Natural killer cell (primary cell): ENCODE results near the gene NFE2L3. TPM values are rescaled to one million over a fixed set of nuclear protein-coding genes. Genes with fewer than 3 reads are reported as not detected.
A peak's percentile ranks its signal among the peaks of the same experiment; 100 is the strongest.

ENCODE experiments used
- ATAC-seq, 3 donors: fragments of 150-1000 bp in 2 of 3; fragments of 200-7000 bp in 1 of 3; cut with Tn5 transposase; 1 replicate in 1 of 3; 2 replicates in 2 of 3; pipeline ENCODE4 v1.10.0; 2021; ENCODE audit warnings: mild to moderate bottlenecking in 2 of 3, moderate library complexity in 2 of 3
- DNase-seq, 2 donors: peaks; one replicate each; pipeline versions ENCODE4 v3.0.0 to v3.0.0-alpha.2; 2013 to 2021; ENCODE audit warnings: mixed read lengths in 1 of 2
- H3K27ac ChIP-seq: one replicate; pipeline ENCODE4 v1.5.1; 2013; ENCODE audit warnings: mild to moderate bottlenecking, low read length
- H3K27me3 ChIP-seq: one replicate; pipeline ENCODE4 v1.6.1; 2013; ENCODE audit warnings: low read length; ENCODE audit not compliant: control insufficient read depth, insufficient read depth
- H3K36me3 ChIP-seq: one replicate; pipeline ENCODE4 v1.6.1; 2013; ENCODE audit warnings: low read length; ENCODE audit not compliant: control insufficient read depth, insufficient read depth
- H3K4me1 ChIP-seq: one replicate; pipeline ENCODE4 v1.6.1; 2013; ENCODE audit warnings: low read length; ENCODE audit not compliant: control insufficient read depth, insufficient read depth
- H3K4me3 ChIP-seq: one replicate; pipeline ENCODE4 v1.5.1; 2013; ENCODE audit warnings: low read length
- H3K9me3 ChIP-seq: one replicate; pipeline ENCODE4 v1.6.1; 2013; ENCODE audit warnings: low read length; ENCODE audit not compliant: control insufficient read depth, insufficient read depth
- H3K27ac Mint-ChIP-seq, 2 donors: one replicate each; pipeline ENCODE4 v1.8.0; 2022; ENCODE audit warnings: mild to moderate bottlenecking in 2 of 2, mixed read lengths in 2 of 2, moderate library complexity in 1 of 2
- H3K27me3 Mint-ChIP-seq, 2 donors: one replicate each; pipeline ENCODE4 v1.8.0; 2022; ENCODE audit warnings: low read depth in 2 of 2, mixed read lengths in 2 of 2
- H3K36me3 Mint-ChIP-seq: one replicate; pipeline ENCODE4 v1.8.0; 2022; ENCODE audit warnings: mixed read lengths
- H3K4me1 Mint-ChIP-seq, 2 donors: one replicate each; pipeline ENCODE4 v1.8.0; 2022; ENCODE audit warnings: mixed read lengths in 2 of 2
- H3K4me3 Mint-ChIP-seq: one replicate; pipeline ENCODE4 v1.8.0; 2022; ENCODE audit warnings: mild to moderate bottlenecking, moderate library complexity, mixed read lengths
- H3K9me3 Mint-ChIP-seq, 2 donors: one replicate each; pipeline ENCODE4 v1.8.0; 2022; ENCODE audit warnings: mixed read lengths in 2 of 2
- CTCF ChIP-seq: fragments of 200-600 bp; IDR thresholded peaks from one replicate; pipeline ENCODE4 v1.8.0; 2022; ENCODE audit warnings: antibody characterized with exemption
- WGBS: methylation state at CpG from one replicate; pipeline ENCODE4 v1.1.7; 2013; ENCODE audit warnings: missing lambda C conversion rate; ENCODE audit not compliant: insufficient coverage; 5-methylcytosine and 5-hydroxymethylcytosine counted together
- intact Hi-C: fragments of 100-400 bp; cut with micrococcal nuclease; formaldehyde crosslinking; loops from one replicate; pipeline ENCODE4 v1.14.2; 2022
- total RNA-seq, 4 donors: library from RNA; stranded (reverse); fragments of 120-200 nt in 1 of 4; gene quantifications; one replicate each; pipeline versions ENCODE4 v1.2.3 to v1.2.4, GENCODE V29; 2013 to 2022

NFE2L3 gene
- total RNA-seq, 3 donors from 2014 or later (not counting 1 experiment from before 2014, with no cell fraction given): 0.68 to 2.0 (median 1.00) TPM

GRCh38 chr7:26179422-26179821 is 27.4 kb downstream of the NFE2L3 start:
- Histone ChIP-seq H3K4me1 (peaks cover 26% of the 10 kb centered on the region), H3K36me3 (no peaks in the 10 kb centered on the region), H3K27me3 (no peaks in the 10 kb centered on the region), H3K4me3 (no peak overlapping the region), H3K27ac (no peak overlapping the region), H3K9me3 (no peaks in the 10 kb centered on the region)
- Mint-ChIP-seq H3K27ac (peak overlapping the region; percentile 23 to 69), H3K4me3 (no peak overlapping the region), H3K4me1 (peaks cover 38 to 48% of the 10 kb centered on the region in 2 donors), H3K27me3 (no peaks in the 10 kb centered on the region), H3K36me3 (no peaks in the 10 kb centered on the region), H3K9me3 (no peaks in the 10 kb centered on the region)
- intact Hi-C loops: no loop called here
- DNase-seq (no peak), ATAC-seq (no peak)
- WGBS: 93% methylated on average over 5 of the region's 5 CpGs
- no peak for TF ChIP-seq CTCF

- TF ChIP-seq CTCF: no peak
- Histone ChIP-seq H3K9me3 (no peaks in the 10 kb centered on the region), H3K27me3 (no peaks in the 10 kb centered on the region), H3K4me3 (no peak overlapping the region), H3K36me3 (no peaks in the 10 kb centered on the region), H3K27ac (no peak overlapping the region), H3K4me1 (peaks cover 26% of the 10 kb centered on the region)
- Mint-ChIP-seq H3K36me3 (no peaks in the 10 kb centered on the region), H3K4me1 (peaks cover 43 to 53% of the 10 kb centered on the region in 2 donors), H3K27ac (peak overlapping the region; percentile 69 to 100), H3K27me3 (no peaks in the 10 kb centered on the region), H3K9me3 (no peaks in the 10 kb centered on the region), H3K4me3 (no peak overlapping the region)
- DNase-seq (no peak), ATAC-seq (no peak)
- WGBS: 80% methylated on average over 8 of the region's 8 CpGs
- intact Hi-C loops: no loop called here
Observed at GRCh38 chr7:26179826-26180497, 28.0 kb downstream of the NFE2L3 start.

GRCh38 chr7:26180792-26181198 is 28.8 kb downstream of the NFE2L3 start:
- ATAC-seq (peak; percentile 16 to 64 (median 58)), DNase-seq (no peak)
- Histone ChIP-seq H3K4me3 (no peak overlapping the region), H3K27me3 (no peaks in the 10 kb centered on the region), H3K36me3 (no peaks in the 10 kb centered on the region), H3K27ac (no peak overlapping the region), H3K4me1 (peaks cover 26% of the 10 kb centered on the region), H3K9me3 (no peaks in the 10 kb centered on the region)
- H3K27me3 Mint-ChIP-seq: no peaks in the 10 kb centered on the region
- H3K4me1 Mint-ChIP-seq: peaks cover 52 to 61% of the 10 kb centered on the region in 2 donors
- H3K9me3 Mint-ChIP-seq: no peaks in the 10 kb centered on the region
- WGBS: 86% methylated on average over 5 of the region's 5 CpGs
- no peak overlapping the region for H3K4me3 Mint-ChIP-seq
- intact Hi-C loops: no loop called here
- no peak for TF ChIP-seq CTCF
- H3K36me3 Mint-ChIP-seq: no peaks in the 10 kb centered on the region
- peak overlapping the region; percentile 69 to 100 for H3K27ac Mint-ChIP-seq
